A549 (cell line): ENCODE results near the gene PDK2. TPM values are rescaled to one million over a fixed set of nuclear protein-coding genes. Genes with fewer than 3 reads are reported as not detected.

Source experiments
- ATAC-seq, 2 experiments: fragments of 200-7000 bp in 1 of 2; fragments of >200 bp in 1 of 2; cut with Nextera tagmentation in 1 of 2; cut with Tn5 transposase in 1 of 2; 3 replicates each; pipeline versions ENCODE4 v1.8.0 to v1.9.1; 2018 to 2020; ENCODE audit warnings: mild to moderate bottlenecking in 1 of 2, moderate library complexity in 1 of 2
- CTCF ChIA-PET: fragments of 300-600 bp; sonication (Branson Sonifier 250); formaldehyde crosslinking; extraction: SDS; loops from one replicate; lab custom pipeline; 2021; ENCODE audit warnings: antibody characterized with exemption, inconsistent platforms; lab: Yijun Ruan, JAX
- POLR2A ChIA-PET: fragments of 350-600 bp; formaldehyde crosslinking; extraction: SDS; loops from one replicate; lab custom pipeline; 2021; ENCODE audit warnings: antibody characterized with exemption, inconsistent platforms; lab: Yijun Ruan, JAX
- DNase-seq, 2 experiments: peaks; one replicate each; pipeline versions ENCODE4 v3.0.0 to v3.0.0-alpha.2; 2011 to 2016; ENCODE audit warnings: low read depth in 1 of 2, low spot score in 1 of 2
- FAIRE-seq: peaks from 2 replicates; lab custom pipeline; 2011; peaks lifted over from hg19 to GRCh38; lab: Jason Lieb, UNC
- H3K27ac ChIP-seq, 2 experiments: fragments of >200 bp; sonication (Bioruptor Twin); formaldehyde crosslinking; 3 replicates each; pipeline ENCODE4 v1.5.1; 2016 to 2017
- H3K4me1 ChIP-seq: fragments of >200 bp; sonication (Bioruptor Twin); formaldehyde crosslinking; 3 replicates; pipeline ENCODE4 v1.6.1; 2016
- H3K4me2 ChIP-seq: fragments of >200 bp; sonication (Bioruptor Twin); formaldehyde crosslinking; 3 replicates; pipeline ENCODE4 v1.6.1; 2016
- H3K4me3 ChIP-seq: fragments of >200 bp; sonication (Bioruptor Twin); formaldehyde crosslinking; 3 replicates; pipeline ENCODE4 v1.5.1; 2016
- H3K9me3 ChIP-seq: fragments of >200 bp; sonication (Bioruptor Twin); formaldehyde crosslinking; 3 replicates; pipeline ENCODE4 v1.6.1; 2016
- CBX8 ChIP-seq: fragments of 200-600 bp; sonication (generic); IDR thresholded peaks from 2 replicates; pipeline ENCODE4 v1.6.1; 2016
- CEBPB ChIP-seq, 2 experiments: fragments of >200 bp in 1 of 2; sonication (Bioruptor Twin) in 1 of 2; formaldehyde crosslinking in 1 of 2; IDR thresholded peaks; 2 replicates each; pipeline ENCODE4 v1.6.1; 2012 to 2016
- CHD4 ChIP-seq: fragments of 200-600 bp; sonication (generic); IDR thresholded peaks from 2 replicates; pipeline ENCODE4 v1.6.1; 2016; ENCODE audit warnings: antibody characterized with exemption, mild to moderate bottlenecking, borderline replicate concordance
- FOSB ChIP-seq: fragments of 250-450 bp; sonication (Bioruptor Pico); IDR thresholded peaks from 2 replicates; pipeline ENCODE4 v1.5.0; 2020; ENCODE audit warnings: mild to moderate bottlenecking, moderate library complexity
- JUN ChIP-seq, 2 experiments: fragments of >200 bp; sonication (Bioruptor Twin); formaldehyde crosslinking; IDR thresholded peaks; 2 replicates in 1 of 2; 3 replicates in 1 of 2; pipeline ENCODE4 v1.6.1; 2016 to 2017
- KDM1A ChIP-seq: fragments of 200-600 bp; sonication (generic); IDR thresholded peaks from 2 replicates; pipeline ENCODE4 v1.6.1; 2016; ENCODE audit warnings: low read depth, mild to moderate bottlenecking
- MAX ChIP-seq: IDR thresholded peaks from 2 replicates; pipeline ENCODE4 v1.6.1; 2012
- MAZ ChIP-seq: fragments of 150-350 bp; IDR thresholded peaks from 2 replicates; pipeline ENCODE4 v1.6.1; 2014; ENCODE audit warnings: antibody characterized with exemption, low read depth, low read length, borderline replicate concordance
- MYC ChIP-seq: IDR thresholded peaks from 2 replicates; pipeline ENCODE4 v1.6.1; 2012; ENCODE audit warnings: mild to moderate bottlenecking, inconsistent platforms, low read length, improper control_type of control experiment, borderline replicate concordance
- NR3C1 ChIP-seq: fragments of >200 bp; sonication (Bioruptor Twin); formaldehyde crosslinking; IDR thresholded peaks from 3 replicates; pipeline ENCODE4 v1.6.1; 2017
- RARB ChIP-seq: fragments of 250-450 bp; sonication (Bioruptor Pico); IDR thresholded peaks from 2 replicates; pipeline ENCODE4 v1.8.0; 2021; ENCODE audit warnings: mild to moderate bottlenecking, moderate library complexity
- RNF2 ChIP-seq: fragments of 200-600 bp; sonication (generic); IDR thresholded peaks from 2 replicates; pipeline ENCODE4 v1.6.1; 2016; ENCODE audit warnings: low read depth, mild to moderate bottlenecking, antibody characterized with exemption, moderate library complexity, borderline replicate concordance
- SMC3 ChIP-seq: fragments of >200 bp; sonication (Bioruptor Twin); formaldehyde crosslinking; IDR thresholded peaks from 3 replicates; pipeline ENCODE4 v1.6.1; 2018; ENCODE audit warnings: inconsistent platforms
- SREBF2 ChIP-seq: fragments of 450-650 bp; IDR thresholded peaks from 2 replicates; pipeline ENCODE4 v1.6.1; 2014; ENCODE audit warnings: mild to moderate bottlenecking, moderate library complexity
- WGBS: methylation state at CpG from one replicate; pipeline ENCODE4 v1.1.6; 2017; ENCODE audit errors: missing lambda C conversion rate; 5-methylcytosine and 5-hydroxymethylcytosine counted together
- polyA plus RNA-seq, 4 experiments: library from polyadenylated mRNA; depleted of rRNA in 3 of 4; stranded (reverse); fragments of >200 nt; fragmentation: RNase III in 1 of 4; extraction: RNeasy Plus Mini Kit Qiagen cat#74134 plus additional on column Dnase treatment in 1 of 4; gene quantifications; 2 replicates in 3 of 4; 3 replicates in 1 of 4; pipeline ENCODE4 v1.2.3, GENCODE V29; 2011 to 2017
- TF ChIP-seq, protein P1 (sequence below): fragments of 250-450 bp; sonication (Bioruptor Pico); IDR thresholded peaks from 2 replicates; pipeline ENCODE4 v1.5.0; 2020; ENCODE audit warnings: low read depth, mild to moderate bottlenecking, moderate library complexity
- TF ChIP-seq, protein P2 (sequence below): fragments of 250-450 bp; sonication (Bioruptor Pico); IDR thresholded peaks from 2 replicates; pipeline ENCODE4 v1.5.0; 2021; ENCODE audit warnings: mild to moderate bottlenecking, moderate library complexity, borderline replicate concordance
- TF ChIP-seq, protein P3 (sequence below): fragments of 200-600 bp; sonication (generic); IDR thresholded peaks from 2 replicates; pipeline ENCODE4 v1.6.1; 2016; ENCODE audit warnings: antibody characterized with exemption, mild to moderate bottlenecking, moderate library complexity
- TF ChIP-seq, protein P4 (sequence below): fragments of 450-650 bp; IDR thresholded peaks from 2 replicates; pipeline ENCODE4 v1.6.1; 2014; ENCODE audit warnings: antibody characterized with exemption
- TF ChIP-seq, protein P5 (sequence below): fragments of >200 bp; sonication (Bioruptor Twin); formaldehyde crosslinking; IDR thresholded peaks from 3 replicates; pipeline ENCODE4 v1.5.1; 2016

Gene PDK2
- polyA plus RNA-seq, 2 of the 4 experiments (the other 2 are of a cell fraction): 14.1 to 28.5 TPM

- TF ChIP-seq MAZ (no peak), RARB (CRISPR knock-in tag) (no peak), NR3C1 (no peak), SMC3 (no peak), CHD4 (no peak), MAX (no peak), KDM1A (no peak), MYC (no peak), JUN (IDR thresholded peaks at IDR 0.05) (no peak; a peak in 1 of 5 replicates), SREBF2 (no peak), FOSB (CRISPR knock-in tag) (no peak), CBX8 (no peak), RNF2 (no peak), CEBPB (IDR thresholded peaks at IDR 0.05) (no peak)
- TF ChIP-seq, protein P1, sequence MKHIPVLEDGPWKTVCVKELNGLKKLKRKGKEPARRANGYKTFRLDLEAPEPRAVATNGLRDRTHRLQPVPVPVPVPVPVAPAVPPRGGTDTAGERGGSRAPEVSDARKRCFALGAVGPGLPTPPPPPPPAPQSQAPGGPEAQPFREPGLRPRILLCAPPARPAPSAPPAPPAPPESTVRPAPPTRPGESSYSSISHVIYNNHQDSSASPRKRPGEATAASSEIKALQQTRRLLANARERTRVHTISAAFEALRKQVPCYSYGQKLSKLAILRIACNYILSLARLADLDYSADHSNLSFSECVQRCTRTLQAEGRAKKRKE (CRISPR knock-in tag): no peak
- TF ChIP-seq, protein P2, sequence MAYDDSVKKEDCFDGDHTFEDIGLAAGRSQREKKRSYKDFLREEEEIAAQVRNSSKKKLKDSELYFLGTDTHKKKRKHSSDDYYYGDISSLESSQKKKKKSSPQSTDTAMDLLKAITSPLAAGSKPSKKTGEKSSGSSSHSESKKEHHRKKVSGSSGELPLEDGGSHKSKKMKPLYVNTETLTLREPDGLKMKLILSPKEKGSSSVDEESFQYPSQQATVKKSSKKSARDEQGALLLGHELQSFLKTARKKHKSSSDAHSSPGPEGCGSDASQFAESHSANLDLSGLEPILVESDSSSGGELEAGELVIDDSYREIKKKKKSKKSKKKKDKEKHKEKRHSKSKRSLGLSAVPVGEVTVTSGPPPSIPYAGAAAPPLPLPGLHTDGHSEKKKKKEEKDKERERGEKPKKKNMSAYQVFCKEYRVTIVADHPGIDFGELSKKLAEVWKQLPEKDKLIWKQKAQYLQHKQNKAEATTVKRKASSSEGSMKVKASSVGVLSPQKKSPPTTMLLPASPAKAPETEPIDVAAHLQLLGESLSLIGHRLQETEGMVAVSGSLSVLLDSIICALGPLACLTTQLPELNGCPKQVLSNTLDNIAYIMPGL: no peak
- TF ChIP-seq, protein P3, sequence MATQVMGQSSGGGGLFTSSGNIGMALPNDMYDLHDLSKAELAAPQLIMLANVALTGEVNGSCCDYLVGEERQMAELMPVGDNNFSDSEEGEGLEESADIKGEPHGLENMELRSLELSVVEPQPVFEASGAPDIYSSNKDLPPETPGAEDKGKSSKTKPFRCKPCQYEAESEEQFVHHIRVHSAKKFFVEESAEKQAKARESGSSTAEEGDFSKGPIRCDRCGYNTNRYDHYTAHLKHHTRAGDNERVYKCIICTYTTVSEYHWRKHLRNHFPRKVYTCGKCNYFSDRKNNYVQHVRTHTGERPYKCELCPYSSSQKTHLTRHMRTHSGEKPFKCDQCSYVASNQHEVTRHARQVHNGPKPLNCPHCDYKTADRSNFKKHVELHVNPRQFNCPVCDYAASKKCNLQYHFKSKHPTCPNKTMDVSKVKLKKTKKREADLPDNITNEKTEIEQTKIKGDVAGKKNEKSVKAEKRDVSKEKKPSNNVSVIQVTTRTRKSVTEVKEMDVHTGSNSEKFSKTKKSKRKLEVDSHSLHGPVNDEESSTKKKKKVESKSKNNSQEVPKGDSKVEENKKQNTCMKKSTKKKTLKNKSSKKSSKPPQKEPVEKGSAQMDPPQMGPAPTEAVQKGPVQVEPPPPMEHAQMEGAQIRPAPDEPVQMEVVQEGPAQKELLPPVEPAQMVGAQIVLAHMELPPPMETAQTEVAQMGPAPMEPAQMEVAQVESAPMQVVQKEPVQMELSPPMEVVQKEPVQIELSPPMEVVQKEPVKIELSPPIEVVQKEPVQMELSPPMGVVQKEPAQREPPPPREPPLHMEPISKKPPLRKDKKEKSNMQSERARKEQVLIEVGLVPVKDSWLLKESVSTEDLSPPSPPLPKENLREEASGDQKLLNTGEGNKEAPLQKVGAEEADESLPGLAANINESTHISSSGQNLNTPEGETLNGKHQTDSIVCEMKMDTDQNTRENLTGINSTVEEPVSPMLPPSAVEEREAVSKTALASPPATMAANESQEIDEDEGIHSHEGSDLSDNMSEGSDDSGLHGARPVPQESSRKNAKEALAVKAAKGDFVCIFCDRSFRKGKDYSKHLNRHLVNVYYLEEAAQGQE: no peak
- TF ChIP-seq, protein P4, sequence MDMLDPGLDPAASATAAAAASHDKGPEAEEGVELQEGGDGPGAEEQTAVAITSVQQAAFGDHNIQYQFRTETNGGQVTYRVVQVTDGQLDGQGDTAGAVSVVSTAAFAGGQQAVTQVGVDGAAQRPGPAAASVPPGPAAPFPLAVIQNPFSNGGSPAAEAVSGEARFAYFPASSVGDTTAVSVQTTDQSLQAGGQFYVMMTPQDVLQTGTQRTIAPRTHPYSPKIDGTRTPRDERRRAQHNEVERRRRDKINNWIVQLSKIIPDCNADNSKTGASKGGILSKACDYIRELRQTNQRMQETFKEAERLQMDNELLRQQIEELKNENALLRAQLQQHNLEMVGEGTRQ: no peak
- TF ChIP-seq, protein P5, sequence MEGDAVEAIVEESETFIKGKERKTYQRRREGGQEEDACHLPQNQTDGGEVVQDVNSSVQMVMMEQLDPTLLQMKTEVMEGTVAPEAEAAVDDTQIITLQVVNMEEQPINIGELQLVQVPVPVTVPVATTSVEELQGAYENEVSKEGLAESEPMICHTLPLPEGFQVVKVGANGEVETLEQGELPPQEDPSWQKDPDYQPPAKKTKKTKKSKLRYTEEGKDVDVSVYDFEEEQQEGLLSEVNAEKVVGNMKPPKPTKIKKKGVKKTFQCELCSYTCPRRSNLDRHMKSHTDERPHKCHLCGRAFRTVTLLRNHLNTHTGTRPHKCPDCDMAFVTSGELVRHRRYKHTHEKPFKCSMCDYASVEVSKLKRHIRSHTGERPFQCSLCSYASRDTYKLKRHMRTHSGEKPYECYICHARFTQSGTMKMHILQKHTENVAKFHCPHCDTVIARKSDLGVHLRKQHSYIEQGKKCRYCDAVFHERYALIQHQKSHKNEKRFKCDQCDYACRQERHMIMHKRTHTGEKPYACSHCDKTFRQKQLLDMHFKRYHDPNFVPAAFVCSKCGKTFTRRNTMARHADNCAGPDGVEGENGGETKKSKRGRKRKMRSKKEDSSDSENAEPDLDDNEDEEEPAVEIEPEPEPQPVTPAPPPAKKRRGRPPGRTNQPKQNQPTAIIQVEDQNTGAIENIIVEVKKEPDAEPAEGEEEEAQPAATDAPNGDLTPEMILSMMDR: no peak
- ATAC-seq: no peak
- WGBS: 90% methylated on average over 17 of the region's 17 CpGs
- no peak overlapping the region for H3K4me2 ChIP-seq
- no peak for FAIRE-seq
- peaks cover 10% of the 10 kb centered on the region; the same call in 1 of the 3 replicates for H3K4me1 ChIP-seq
- DNase-seq: no peak
- POLR2A ChIA-PET: no interaction called here
- no peaks in the 10 kb centered on the region for H3K9me3 ChIP-seq
- CTCF ChIA-PET: interaction anchor here (1.1 to 60.2 kb wide), 18 partner anchors 11 to 195 kb away, joined by 3 to 1356 read pairs (median 6); partner anchors contain the start of genes PDK2, PPP1R9B, SAMD14 and SGCA
- H3K4me3 ChIP-seq: no peak overlapping the region
- H3K27ac ChIP-seq: no peak overlapping the region
Measured at GRCh38 chr17:50115756-50116155, 20.6 kb downstream of the PDK2 start.
